ENCODE measurements around the gene SOX12.

DNA sequence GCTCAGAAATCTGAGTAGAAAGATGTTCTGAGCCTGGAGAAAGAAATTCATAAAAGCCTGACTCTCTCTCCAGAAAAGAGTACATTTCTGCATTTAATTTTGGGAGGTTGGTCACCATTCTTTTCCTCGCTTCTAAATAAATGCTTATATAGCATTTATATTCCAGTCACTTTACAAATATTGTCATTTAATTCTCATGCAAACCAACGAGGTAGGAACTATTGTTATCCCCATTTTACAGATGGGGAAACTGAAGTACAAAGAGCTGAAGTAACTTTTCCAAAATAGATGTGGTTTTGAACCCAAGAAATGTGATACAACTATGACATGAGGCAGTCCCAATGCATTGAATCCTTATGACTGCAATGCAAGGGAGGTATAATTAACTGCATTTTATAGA, 50.7 kb downstream of the SOX12 start:
- TF ChIP-seq, protein P1, sequence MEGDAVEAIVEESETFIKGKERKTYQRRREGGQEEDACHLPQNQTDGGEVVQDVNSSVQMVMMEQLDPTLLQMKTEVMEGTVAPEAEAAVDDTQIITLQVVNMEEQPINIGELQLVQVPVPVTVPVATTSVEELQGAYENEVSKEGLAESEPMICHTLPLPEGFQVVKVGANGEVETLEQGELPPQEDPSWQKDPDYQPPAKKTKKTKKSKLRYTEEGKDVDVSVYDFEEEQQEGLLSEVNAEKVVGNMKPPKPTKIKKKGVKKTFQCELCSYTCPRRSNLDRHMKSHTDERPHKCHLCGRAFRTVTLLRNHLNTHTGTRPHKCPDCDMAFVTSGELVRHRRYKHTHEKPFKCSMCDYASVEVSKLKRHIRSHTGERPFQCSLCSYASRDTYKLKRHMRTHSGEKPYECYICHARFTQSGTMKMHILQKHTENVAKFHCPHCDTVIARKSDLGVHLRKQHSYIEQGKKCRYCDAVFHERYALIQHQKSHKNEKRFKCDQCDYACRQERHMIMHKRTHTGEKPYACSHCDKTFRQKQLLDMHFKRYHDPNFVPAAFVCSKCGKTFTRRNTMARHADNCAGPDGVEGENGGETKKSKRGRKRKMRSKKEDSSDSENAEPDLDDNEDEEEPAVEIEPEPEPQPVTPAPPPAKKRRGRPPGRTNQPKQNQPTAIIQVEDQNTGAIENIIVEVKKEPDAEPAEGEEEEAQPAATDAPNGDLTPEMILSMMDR (IDR thresholded peaks at IDR 0.05; ENCODE audit: low read depth, low read length, missing input control) = no peak
- TF ChIP-seq, protein P2, sequence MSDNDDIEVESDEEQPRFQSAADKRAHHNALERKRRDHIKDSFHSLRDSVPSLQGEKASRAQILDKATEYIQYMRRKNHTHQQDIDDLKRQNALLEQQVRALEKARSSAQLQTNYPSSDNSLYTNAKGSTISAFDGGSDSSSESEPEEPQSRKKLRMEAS (IDR thresholded peaks at IDR 0.05) = no peak
- TF ChIP-seq, protein P3, sequence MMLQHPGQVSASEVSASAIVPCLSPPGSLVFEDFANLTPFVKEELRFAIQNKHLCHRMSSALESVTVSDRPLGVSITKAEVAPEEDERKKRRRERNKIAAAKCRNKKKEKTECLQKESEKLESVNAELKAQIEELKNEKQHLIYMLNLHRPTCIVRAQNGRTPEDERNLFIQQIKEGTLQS (IDR thresholded peaks at IDR 0.05) = no peak
- TF ChIP-seq TAF1 (conservative IDR thresholded peaks at IDR 0.05) = no peak
- TF ChIP-seq, protein P4, sequence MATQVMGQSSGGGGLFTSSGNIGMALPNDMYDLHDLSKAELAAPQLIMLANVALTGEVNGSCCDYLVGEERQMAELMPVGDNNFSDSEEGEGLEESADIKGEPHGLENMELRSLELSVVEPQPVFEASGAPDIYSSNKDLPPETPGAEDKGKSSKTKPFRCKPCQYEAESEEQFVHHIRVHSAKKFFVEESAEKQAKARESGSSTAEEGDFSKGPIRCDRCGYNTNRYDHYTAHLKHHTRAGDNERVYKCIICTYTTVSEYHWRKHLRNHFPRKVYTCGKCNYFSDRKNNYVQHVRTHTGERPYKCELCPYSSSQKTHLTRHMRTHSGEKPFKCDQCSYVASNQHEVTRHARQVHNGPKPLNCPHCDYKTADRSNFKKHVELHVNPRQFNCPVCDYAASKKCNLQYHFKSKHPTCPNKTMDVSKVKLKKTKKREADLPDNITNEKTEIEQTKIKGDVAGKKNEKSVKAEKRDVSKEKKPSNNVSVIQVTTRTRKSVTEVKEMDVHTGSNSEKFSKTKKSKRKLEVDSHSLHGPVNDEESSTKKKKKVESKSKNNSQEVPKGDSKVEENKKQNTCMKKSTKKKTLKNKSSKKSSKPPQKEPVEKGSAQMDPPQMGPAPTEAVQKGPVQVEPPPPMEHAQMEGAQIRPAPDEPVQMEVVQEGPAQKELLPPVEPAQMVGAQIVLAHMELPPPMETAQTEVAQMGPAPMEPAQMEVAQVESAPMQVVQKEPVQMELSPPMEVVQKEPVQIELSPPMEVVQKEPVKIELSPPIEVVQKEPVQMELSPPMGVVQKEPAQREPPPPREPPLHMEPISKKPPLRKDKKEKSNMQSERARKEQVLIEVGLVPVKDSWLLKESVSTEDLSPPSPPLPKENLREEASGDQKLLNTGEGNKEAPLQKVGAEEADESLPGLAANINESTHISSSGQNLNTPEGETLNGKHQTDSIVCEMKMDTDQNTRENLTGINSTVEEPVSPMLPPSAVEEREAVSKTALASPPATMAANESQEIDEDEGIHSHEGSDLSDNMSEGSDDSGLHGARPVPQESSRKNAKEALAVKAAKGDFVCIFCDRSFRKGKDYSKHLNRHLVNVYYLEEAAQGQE (IDR thresholded peaks at IDR 0.05) = no peak
- no peak for TF ChIP-seq GABPA (IDR thresholded peaks at IDR 0.05 in 1 of 2, conservative IDR thresholded peaks at IDR 0.05 in 1 of 2)
- no peak for TF ChIP-seq JUND (IDR thresholded peaks at IDR 0.05)
- TF ChIP-seq RAD21 (IDR thresholded peaks at IDR 0.05) = no peak
- TF ChIP-seq, protein P5, sequence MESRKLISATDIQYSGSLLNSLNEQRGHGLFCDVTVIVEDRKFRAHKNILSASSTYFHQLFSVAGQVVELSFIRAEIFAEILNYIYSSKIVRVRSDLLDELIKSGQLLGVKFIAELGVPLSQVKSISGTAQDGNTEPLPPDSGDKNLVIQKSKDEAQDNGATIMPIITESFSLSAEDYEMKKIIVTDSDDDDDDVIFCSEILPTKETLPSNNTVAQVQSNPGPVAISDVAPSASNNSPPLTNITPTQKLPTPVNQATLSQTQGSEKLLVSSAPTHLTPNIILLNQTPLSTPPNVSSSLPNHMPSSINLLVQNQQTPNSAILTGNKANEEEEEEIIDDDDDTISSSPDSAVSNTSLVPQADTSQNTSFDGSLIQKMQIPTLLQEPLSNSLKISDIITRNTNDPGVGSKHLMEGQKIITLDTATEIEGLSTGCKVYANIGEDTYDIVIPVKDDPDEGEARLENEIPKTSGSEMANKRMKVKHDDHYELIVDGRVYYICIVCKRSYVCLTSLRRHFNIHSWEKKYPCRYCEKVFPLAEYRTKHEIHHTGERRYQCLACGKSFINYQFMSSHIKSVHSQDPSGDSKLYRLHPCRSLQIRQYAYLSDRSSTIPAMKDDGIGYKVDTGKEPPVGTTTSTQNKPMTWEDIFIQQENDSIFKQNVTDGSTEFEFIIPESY (IDR thresholded peaks at IDR 0.05) = no peak
- no peak for TF ChIP-seq NR2F2 (IDR thresholded peaks at IDR 0.05)
- no peak for TF ChIP-seq EGR1 (IDR thresholded peaks at IDR 0.05; ENCODE audit: low read depth in 2 of 2)
- no peak for TF ChIP-seq FOXA1 (IDR thresholded peaks at IDR 0.05)

All from liver (tissue), 3 donors.